Neuronal stem cell (in vitro differentiated cells): ENCODE measurements around the gene DACT2.

Experiments used
- DNase-seq: peaks from one replicate; pipeline ENCODE4 v3.0.0-alpha.2; 2013; ENCODE audit warnings: low spot score
- H2AFZ ChIP-seq: one replicate; pipeline ENCODE4 v1.6.1; 2013; ENCODE audit warnings: mild to moderate bottlenecking, low read length, inconsistent platforms
- H2AK5ac ChIP-seq: 2 replicates; pipeline ENCODE4 v1.6.1; 2013; ENCODE audit warnings: low read depth, mild to moderate bottlenecking, inconsistent platforms, low read length, moderate library complexity, mixed read lengths
- H2BK120ac ChIP-seq: 2 replicates; pipeline ENCODE4 v1.6.1; 2013; ENCODE audit warnings: low read depth, mild to moderate bottlenecking, inconsistent platforms, low read length, moderate library complexity, mixed read lengths
- H2BK12ac ChIP-seq: one replicate; pipeline ENCODE4 v1.6.1; 2013; ENCODE audit warnings: low read length, inconsistent platforms
- H2BK15ac ChIP-seq: 2 replicates; pipeline ENCODE4 v1.6.1; 2013; ENCODE audit warnings: mild to moderate bottlenecking, low read length, inconsistent platforms, mixed read lengths
- H2BK5ac ChIP-seq: one replicate; pipeline ENCODE4 v1.6.1; 2013; ENCODE audit warnings: inconsistent platforms, mild to moderate bottlenecking, low read length, moderate library complexity
- H3K14ac ChIP-seq: one replicate; pipeline ENCODE4 v1.6.1; 2013; ENCODE audit warnings: low read length, inconsistent platforms
- H3K18ac ChIP-seq: 2 replicates; pipeline ENCODE4 v1.6.1; 2013; ENCODE audit warnings: low read length, inconsistent platforms
- H3K23ac ChIP-seq: 2 replicates; pipeline ENCODE4 v1.6.1; 2013; ENCODE audit warnings: low read depth, mild to moderate bottlenecking, mixed read lengths, low read length, inconsistent platforms; ENCODE audit not compliant: poor library complexity
- H3K27ac ChIP-seq: replicated peaks from 3 replicates; pipeline ENCODE4 v1.5.1; 2013; ENCODE audit warnings: low read length, inconsistent platforms
- H3K27me3 ChIP-seq, 3 experiments: 2 replicates each; pipeline ENCODE4 v1.6.1; 2013; ENCODE audit warnings: low read length in 3 of 3, mild to moderate bottlenecking in 2 of 3, inconsistent platforms in 1 of 3, low read depth in 1 of 3, mixed read lengths in 1 of 3, moderate library complexity in 1 of 3; ENCODE audit not compliant: control insufficient read depth in 3 of 3, insufficient read depth in 3 of 3
- H3K36me3 ChIP-seq, 2 donors: replicated peaks in 1 of 2; 2 replicates each; pipeline ENCODE4 v1.6.1; 2013; ENCODE audit warnings: low read length in 2 of 2; ENCODE audit not compliant: control insufficient read depth in 2 of 2, insufficient read depth in 2 of 2
- H3K4ac ChIP-seq: 2 replicates; pipeline ENCODE4 v1.6.1; 2013; ENCODE audit warnings: inconsistent platforms, mild to moderate bottlenecking, low read length, moderate library complexity
- H3K4me1 ChIP-seq, 2 donors: 1 replicate in 1 of 2; 2 replicates in 1 of 2; pipeline ENCODE4 v1.6.1; 2013; ENCODE audit warnings: low read length in 2 of 2, low read depth in 1 of 2; ENCODE audit not compliant: control insufficient read depth in 2 of 2, insufficient read depth in 1 of 2
- H3K4me2 ChIP-seq: one replicate; pipeline ENCODE4 v1.6.1; 2013; ENCODE audit warnings: mild to moderate bottlenecking, low read length, inconsistent platforms; ENCODE audit not compliant: insufficient read depth, poor library complexity, severe bottlenecking
- H3K4me3 ChIP-seq, 2 donors: 2 replicates each; pipeline ENCODE4 v1.5.1; 2013; ENCODE audit warnings: low read length in 2 of 2, mild to moderate bottlenecking in 2 of 2, inconsistent platforms in 1 of 2, moderate library complexity in 1 of 2
- H3K79me1 ChIP-seq: one replicate; pipeline ENCODE4 v1.6.1; 2013; ENCODE audit warnings: low read depth, mild to moderate bottlenecking, inconsistent platforms, low read length, moderate library complexity
- H3K9ac ChIP-seq: one replicate; pipeline ENCODE4 v1.6.1; 2013; ENCODE audit warnings: mild to moderate bottlenecking, low read depth, low read length, inconsistent platforms; ENCODE audit not compliant: poor library complexity
- H3K9me3 ChIP-seq, 2 donors: replicated peaks in 1 of 2; 2 replicates each; pipeline versions ENCODE3 to v1.6.1; 2013; ENCODE audit warnings: low read length in 2 of 2, mild to moderate bottlenecking in 2 of 2, inconsistent platforms in 1 of 2, low read depth in 1 of 2, mixed read lengths in 1 of 2, moderate library complexity in 1 of 2; ENCODE audit not compliant: control insufficient read depth in 2 of 2, insufficient read depth in 1 of 2
- H4K8ac ChIP-seq: one replicate; pipeline ENCODE4 v1.6.1; 2013; ENCODE audit warnings: low read depth, mild to moderate bottlenecking, inconsistent platforms, low read length, moderate library complexity
- H4K91ac ChIP-seq: one replicate; pipeline ENCODE4 v1.6.1; 2013; ENCODE audit warnings: low read length, low read depth, mild to moderate bottlenecking, inconsistent platforms; ENCODE audit not compliant: poor library complexity
- WGBS, 2 donors: extraction: QIAGEN DNeasy Blood & Tissue Kit; methylation state at CpG; one replicate each; pipeline ENCODE4 v1.1.7; 2013; ENCODE audit warnings: missing lambda C conversion rate in 2 of 2, mixed read lengths in 1 of 2; ENCODE audit not compliant: insufficient read length in 2 of 2, insufficient replicate concordance in 1 of 2; ENCODE audit errors: extremely low coverage in 2 of 2; 5-methylcytosine and 5-hydroxymethylcytosine counted together

Gene DACT2

DNA sequence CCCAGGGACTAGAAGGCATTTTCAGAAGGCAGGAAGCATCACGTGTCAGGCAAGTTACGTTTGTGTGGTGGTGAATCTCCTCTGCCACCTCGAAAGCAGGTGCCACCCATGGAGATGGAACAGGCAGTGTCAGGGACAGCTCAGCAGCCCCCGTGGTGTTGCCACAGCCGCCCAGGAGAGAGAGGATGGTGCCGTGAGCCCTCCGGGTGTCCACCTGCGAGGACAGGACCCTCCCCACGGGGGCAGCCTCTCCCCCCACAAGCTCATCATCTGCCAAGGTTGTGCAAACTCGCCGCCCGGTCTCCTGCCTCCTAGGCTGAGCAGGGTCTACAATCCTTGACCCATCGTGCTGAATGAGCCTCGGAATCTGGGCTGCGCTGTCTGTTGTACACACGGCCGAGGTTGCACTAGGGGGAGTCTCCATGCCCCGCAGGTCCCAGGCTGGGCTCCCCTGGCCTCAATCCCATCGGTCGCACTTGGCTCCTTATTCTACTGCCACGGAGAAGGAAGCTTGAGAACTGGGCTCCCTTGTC is 40.1 kb downstream of the DACT2 start:
- Histone ChIP-seq H2BK12ac (no peak overlapping the region), H4K8ac (no peak overlapping the region), H3K4ac (peak overlapping the region; percentile 56), H2BK5ac (no peak overlapping the region), H2BK15ac (peak overlapping the region; percentile 30), H3K4me2 (no peak overlapping the region), H3K27me3 (no peaks in the 10 kb centered on the region), H3K27ac (no peak overlapping the region), H3K14ac (no peak overlapping the region), H3K18ac (peak overlapping the region; percentile 78), H3K9ac (no peak overlapping the region), H2AK5ac (peak overlapping the region; percentile 76), H3K23ac (no peak overlapping the region), H3K4me3 (no peak overlapping the region), H3K36me3 (no peaks in the 10 kb centered on the region), H2AFZ (no peak overlapping the region), H3K9me3 (no peaks in the 10 kb centered on the region), H3K79me1 (no peaks in the 10 kb centered on the region), H3K4me1 (peaks cover 3% of the 10 kb centered on the region in 2 donors), H2BK120ac (no peak overlapping the region), H4K91ac (no peak overlapping the region)
- WGBS, 2 donors, result no CpG with 5 or more reads among the region's 21 CpGs
- DNase-seq, result no peak

DNA sequence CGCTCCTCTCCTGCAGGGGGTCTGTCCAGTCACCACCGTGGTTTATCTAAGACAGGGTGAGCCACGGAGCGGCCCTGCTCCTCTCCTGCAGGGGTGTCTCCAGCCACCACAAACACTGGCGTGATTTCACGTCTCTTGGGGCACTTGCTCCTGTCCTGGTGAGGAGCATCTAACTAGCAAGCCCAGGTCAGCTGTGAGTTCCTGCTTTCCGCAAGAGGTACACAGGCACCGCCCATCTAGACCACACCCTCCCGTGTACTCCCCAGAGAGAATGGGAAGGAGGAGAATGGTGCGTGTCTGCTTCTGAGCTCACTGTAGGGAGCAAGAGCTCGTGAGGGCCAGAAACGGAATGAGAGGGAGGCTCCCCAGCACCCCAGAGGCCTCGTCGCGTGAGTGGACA is 40.7 kb downstream of the DACT2 start:
- DNase-seq, result no peak
- Histone ChIP-seq H2BK5ac (no peak overlapping the region), H2BK120ac (no peak overlapping the region), H3K36me3 (no peaks in the 10 kb centered on the region), H3K4me3 (no peak overlapping the region), H3K27me3 (no peaks in the 10 kb centered on the region), H3K14ac (no peak overlapping the region), H2BK15ac (no peak overlapping the region), H3K4me1 (peaks cover 5 to 6% of the 10 kb centered on the region in 2 donors), H3K79me1 (no peaks in the 10 kb centered on the region), H3K27ac (no peak overlapping the region), H4K91ac (no peak overlapping the region), H3K4ac (no peak overlapping the region), H2AK5ac (no peak overlapping the region), H2BK12ac (no peak overlapping the region), H3K9me3 (no peaks in the 10 kb centered on the region), H4K8ac (no peak overlapping the region), H3K18ac (peak overlapping the region; percentile 40), H3K4me2 (no peak overlapping the region), H3K23ac (no peak overlapping the region), H3K9ac (no peak overlapping the region), H2AFZ (no peak overlapping the region)
- WGBS, 2 donors, result no CpG with 5 or more reads among the region's 15 CpGs

DNA sequence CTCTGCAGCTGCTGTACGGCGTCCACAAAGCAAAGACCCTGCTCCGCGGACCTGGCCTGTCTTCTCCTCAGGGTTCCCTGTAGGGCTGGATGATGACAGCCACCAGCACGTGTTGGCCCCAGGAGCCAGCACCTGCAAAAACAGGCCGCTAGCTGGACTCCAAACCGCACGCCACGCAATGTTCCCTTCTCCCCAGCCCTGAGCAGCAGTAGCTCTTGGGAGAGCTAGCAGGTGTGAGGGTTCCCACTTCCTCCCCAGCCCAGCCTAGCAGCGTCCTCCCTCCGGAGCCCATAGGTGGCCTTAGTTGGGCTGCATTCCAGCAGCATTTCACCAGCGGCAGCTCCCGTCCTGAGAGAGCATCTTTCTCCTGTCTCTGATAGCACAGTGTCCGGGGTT is 42.3 kb downstream of the DACT2 start:
- H3K27ac ChIP-seq, result no peak overlapping the region
- H3K36me3 ChIP-seq, result no peaks in the 10 kb centered on the region
- H2AFZ ChIP-seq, result no peak overlapping the region
- no peaks in the 10 kb centered on the region for H3K27me3 ChIP-seq
- no peak overlapping the region for H3K9ac ChIP-seq
- H3K18ac ChIP-seq, result peak overlapping the region; percentile 65
- H4K8ac ChIP-seq, result no peak overlapping the region
- H2BK12ac ChIP-seq, result no peak overlapping the region
- peaks cover 9 to 13% of the 10 kb centered on the region in 2 donors for H3K4me1 ChIP-seq
- peak overlapping the region; percentile 23 for H2AK5ac ChIP-seq
- H3K4me2 ChIP-seq, result no peak overlapping the region
- H2BK5ac ChIP-seq, result peak overlapping the region; percentile 17
- no peaks in the 10 kb centered on the region for H3K9me3 ChIP-seq
- H2BK15ac ChIP-seq, result no peak overlapping the region
- H3K14ac ChIP-seq, result no peak overlapping the region
- no CpG with 5 or more reads among the region's 14 CpGs for WGBS, 2 donors
- no peaks in the 10 kb centered on the region for H3K79me1 ChIP-seq
- DNase-seq, result no peak
- no peak overlapping the region for H2BK120ac ChIP-seq
- peak overlapping the region in 1 of 2 donors; percentile 22 for H3K4me3 ChIP-seq
- no peak overlapping the region for H3K4ac ChIP-seq
- peak overlapping the region; percentile 2 for H3K23ac ChIP-seq
- H4K91ac ChIP-seq, result no peak overlapping the region

DNA sequence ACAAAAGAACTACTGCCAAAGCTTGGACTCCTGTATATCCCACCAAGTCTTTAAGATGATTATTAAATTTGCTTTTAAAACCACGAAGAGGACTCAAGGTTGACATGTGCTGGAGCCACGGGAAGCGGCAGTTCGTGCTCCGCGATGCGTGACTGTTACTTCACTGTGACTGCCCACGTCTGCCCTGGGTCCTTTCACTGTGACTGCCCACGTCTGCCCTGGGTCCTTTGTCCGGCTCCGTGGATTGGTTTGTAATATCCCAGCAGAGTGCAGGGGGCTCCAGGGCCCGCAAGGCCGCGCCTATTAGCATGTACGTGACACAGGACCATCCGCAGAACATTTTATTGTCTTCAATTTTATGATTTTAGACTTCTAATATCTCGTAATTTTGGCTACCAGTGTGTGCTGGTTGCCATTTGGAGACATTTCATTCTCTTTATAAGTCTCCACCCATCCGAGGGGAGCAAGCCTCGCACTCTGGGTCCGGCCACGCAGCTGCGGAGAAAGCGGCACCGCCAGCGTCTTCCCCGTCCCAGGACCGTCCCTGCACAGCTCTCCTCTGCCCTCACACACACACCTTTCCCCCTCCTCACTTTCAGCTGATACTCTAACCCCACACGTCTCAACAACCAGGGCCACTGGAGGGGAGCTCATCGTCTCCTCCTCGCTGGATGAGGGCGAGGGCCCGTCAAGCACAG is 42.9 kb downstream of the DACT2 start:
- H4K8ac ChIP-seq, result no peak overlapping the region
- no peak overlapping the region for H2BK120ac ChIP-seq
- H3K23ac ChIP-seq, result peak overlapping the region; percentile 2
- H2BK5ac ChIP-seq, result peak overlapping the region; percentile 17
- H3K9me3 ChIP-seq, result no peaks in the 10 kb centered on the region
- no peak overlapping the region for H3K9ac ChIP-seq
- no peak overlapping the region for H3K14ac ChIP-seq
- no peaks in the 10 kb centered on the region for H3K79me1 ChIP-seq
- WGBS, 2 donors, result no CpG with 5 or more reads among the region's 32 CpGs
- no peak overlapping the region for H3K4ac ChIP-seq
- no peak overlapping the region for H3K27ac ChIP-seq
- peak overlapping the region; percentile 23 for H2AK5ac ChIP-seq
- H3K4me2 ChIP-seq, result no peak overlapping the region
- no peak overlapping the region for H3K4me3 ChIP-seq
- no peaks in the 10 kb centered on the region for H3K36me3 ChIP-seq
- no peak overlapping the region for H4K91ac ChIP-seq
- H2BK15ac ChIP-seq, result no peak overlapping the region
- DNase-seq, result no peak
- H2BK12ac ChIP-seq, result no peak overlapping the region
- H3K27me3 ChIP-seq, result no peaks in the 10 kb centered on the region
- peak overlapping the region; percentile 65 for H3K18ac ChIP-seq
- peaks cover 13 to 14% of the 10 kb centered on the region in 2 donors for H3K4me1 ChIP-seq
- no peak overlapping the region for H2AFZ ChIP-seq
